ENCODE data around the gene PITPNB. TPM values are rescaled to one million over a fixed set of nuclear protein-coding genes. Genes with fewer than 3 reads are reported as not detected.

The PITPNB gene
- total RNA-seq = 23.2 and 29.4 TPM in 2 replicates

DNA sequence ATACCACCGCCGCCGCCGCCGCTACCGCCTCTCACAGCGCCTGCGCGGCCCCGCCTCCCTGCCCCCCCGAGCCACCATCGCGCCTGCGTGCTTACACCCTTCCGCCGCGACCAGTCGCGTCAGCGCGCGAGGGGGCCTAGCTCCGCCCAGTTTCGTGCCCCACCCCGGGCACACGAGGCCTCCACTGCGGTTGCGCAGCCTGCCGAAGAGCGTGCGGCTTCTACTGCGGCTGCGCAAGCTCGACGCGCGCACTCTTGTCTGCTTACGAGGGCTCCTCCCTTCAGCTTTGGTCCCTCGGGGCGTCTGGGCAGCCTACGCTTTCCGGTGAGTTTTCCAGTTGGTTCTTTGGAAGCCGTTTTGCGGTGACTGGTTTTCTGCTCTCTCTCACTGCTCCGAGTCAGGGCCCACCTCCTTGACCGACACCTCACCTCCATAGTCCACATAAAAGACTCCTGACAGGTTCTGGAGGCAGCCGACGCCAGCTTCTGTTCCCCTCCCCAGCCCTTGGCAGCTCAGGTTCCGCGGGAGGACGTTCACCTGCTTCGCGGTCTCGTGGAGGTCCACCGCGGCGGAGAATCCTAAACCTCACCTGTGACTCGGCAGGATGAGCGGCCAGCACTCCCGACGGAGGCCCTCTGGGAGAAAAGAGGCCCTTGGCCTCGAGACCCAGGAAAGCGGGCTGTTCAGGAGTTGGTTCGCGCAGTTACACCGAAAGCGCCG, at the start of gene PITPNB:
Gene PITPNB, minus strand, starts transcription at position 35 of the 720 bp plus-strand sequence. CDS start 65 bp downstream, outside the sequence.
- peak; percentile 98 for DNase-seq (ENCODE audit: low read depth)
- no peak for TF ChIP-seq CTCF (IDR thresholded peaks at IDR 0.05; ENCODE audit: insufficient read depth, low read depth, low read length)
- H3K4me3 ChIP-seq (ENCODE audit: low read depth, low read length) = peak within 1 kb of the TSS; percentile 95

- TF ChIP-seq CTCF (IDR thresholded peaks at IDR 0.05; ENCODE audit: insufficient read depth, low read depth, low read length) = no peak
- no peak for DNase-seq (ENCODE audit: low read depth)
- no peak overlapping the region for H3K4me3 ChIP-seq (ENCODE audit: low read depth, low read length)
Observed at GRCh38 chr22:27966168-27967064, 47.4 kb upstream of the PITPNB start.

GRCh38 chr22:27962268-27963044, 43.4 kb upstream of the PITPNB start:
- DNase-seq (ENCODE audit: low read depth) = peak; percentile 45
- TF ChIP-seq CTCF (IDR thresholded peaks at IDR 0.05; ENCODE audit: insufficient read depth, low read depth, low read length) = no peak

DNA sequence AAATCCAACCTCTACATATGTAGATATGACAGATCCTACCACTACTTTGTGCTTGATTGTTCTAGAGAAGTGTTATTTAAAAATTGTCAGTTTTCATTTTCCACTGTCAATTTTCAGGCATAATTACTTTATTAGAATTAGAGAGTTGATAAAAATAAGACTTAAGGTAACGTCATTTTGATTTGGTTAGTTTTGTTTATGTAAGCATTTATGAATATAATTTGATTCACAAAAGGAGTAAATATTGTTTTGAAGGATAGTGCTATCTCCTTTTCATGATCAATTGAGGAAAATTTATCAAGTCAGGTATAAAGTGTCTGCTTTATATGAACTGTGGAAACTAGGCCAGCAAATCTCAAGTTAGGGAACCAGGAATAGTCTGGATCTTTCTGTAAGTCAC, 42.6 kb upstream of the PITPNB start:
- no peak for DNase-seq (ENCODE audit: low read depth)
- no peak for TF ChIP-seq CTCF (IDR thresholded peaks at IDR 0.05; ENCODE audit: insufficient read depth, low read depth, low read length)
- no peak overlapping the region for H3K4me3 ChIP-seq (ENCODE audit: low read depth, low read length)

More at GRCh38 chr22:27962268-27963044, 43.4 kb upstream of the PITPNB start:
- H3K4me3 ChIP-seq (ENCODE audit: low read depth, low read length) = no peak overlapping the region

- H3K4me3 ChIP-seq (ENCODE audit: low read depth, low read length) = no peak overlapping the region
- TF ChIP-seq CTCF (IDR thresholded peaks at IDR 0.05; ENCODE audit: insufficient read depth, low read depth, low read length) = no peak
- DNase-seq (ENCODE audit: low read depth) = no peak
Observed at GRCh38 chr22:27961182-27961581, 42.1 kb upstream of the PITPNB start.

DNA sequence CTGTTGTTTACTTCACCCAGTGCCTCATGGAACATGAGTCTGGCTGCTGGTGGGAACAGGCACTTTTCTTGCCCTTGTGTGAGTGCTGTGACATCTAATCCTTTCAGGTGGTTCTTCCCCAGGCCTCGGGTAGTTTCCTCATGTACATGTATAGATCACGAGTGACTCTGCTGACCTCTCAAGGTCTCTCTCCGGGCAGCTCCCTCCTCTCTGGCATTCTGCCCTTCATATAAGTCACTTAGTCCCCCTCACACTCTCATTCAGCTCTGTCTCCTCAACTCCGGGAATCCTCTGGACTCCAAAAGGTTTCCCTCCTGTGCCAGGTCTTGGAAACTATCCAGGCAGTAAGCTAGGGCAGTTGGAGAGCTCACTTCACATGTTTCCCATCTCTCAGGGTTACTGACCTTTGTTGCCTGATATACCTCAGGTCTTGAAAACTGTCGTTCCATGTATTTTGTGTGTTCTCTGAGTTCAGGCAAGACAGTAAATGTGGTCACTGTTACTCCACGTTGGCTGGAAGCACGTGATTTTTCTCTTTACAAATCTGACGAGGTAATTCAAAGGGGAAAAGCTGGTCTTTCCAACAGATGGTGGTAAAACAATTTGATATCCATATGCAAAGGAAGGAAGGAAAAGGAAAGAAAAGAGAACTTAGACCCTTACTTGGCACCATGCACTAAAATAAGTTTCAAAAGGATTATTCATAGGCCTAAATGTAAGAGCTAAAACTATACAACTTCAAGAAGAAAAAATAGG, 40.5 kb upstream of the PITPNB start:
- TF ChIP-seq CTCF (IDR thresholded peaks at IDR 0.05; ENCODE audit: insufficient read depth, low read depth, low read length) = no peak
- DNase-seq (ENCODE audit: low read depth) = no peak
- no peak overlapping the region for H3K4me3 ChIP-seq (ENCODE audit: low read depth, low read length)

All from fibroblast of villous mesenchyme (primary cell).